Esophagus squamous epithelium (tissue), 5 donors: ENCODE results near the gene ADAMTS13. TPM values are rescaled to one million over a fixed set of nuclear protein-coding genes. Genes with fewer than 3 reads are reported as not detected.
A peak's percentile ranks its signal among the peaks of the same experiment; 100 is the strongest.

Experiments used
- DNase-seq: peaks from one replicate; lab custom pipeline; 2025; lab: John Stamatoyannopoulos, UW
- H3K27ac ChIP-seq, 4 donors: fragments of 200-600 bp; sonication (generic); one replicate each; pipeline ENCODE4 v1.5.1; 2016 to 2019; ENCODE audit warnings: mild to moderate bottlenecking in 1 of 4
- H3K27me3 ChIP-seq, 4 donors: fragments of 200-600 bp; sonication (generic); 1 replicate in 3 of 4; 2 replicates in 1 of 4; pipeline versions ENCODE4 v1.5.1 to v1.6.0; 2017 to 2021; ENCODE audit warnings: antibody characterized with exemption in 1 of 4
- H3K36me3 ChIP-seq, 3 donors: fragments of 200-600 bp; sonication (generic); one replicate each; pipeline ENCODE4 v1.5.1; 2016 to 2019
- H3K4me1 ChIP-seq, 3 donors: fragments of 200-600 bp; sonication (generic); one replicate each; pipeline ENCODE4 v1.5.1; 2017 to 2019
- H3K4me3 ChIP-seq, 4 donors: fragments of 200-600 bp; sonication (generic); 1 replicate in 3 of 4; 2 replicates in 1 of 4; pipeline ENCODE4 v1.5.1; 2016 to 2019; ENCODE audit warnings: mild to moderate bottlenecking in 2 of 4, moderate library complexity in 1 of 4
- H3K9me3 ChIP-seq, 3 donors: fragments of 200-600 bp; sonication (generic); one replicate each; pipeline ENCODE4 v1.5.1; 2016 to 2019
- CTCF ChIP-seq, 6 experiments: fragments of 450-650 bp in 4 of 6; fragments of 200-600 bp in 2 of 6; sonication (generic) in 2 of 6; IDR thresholded peaks; one replicate each; pipeline ENCODE4 v1.5.1; 2016 to 2019; ENCODE audit warnings: antibody characterized with exemption in 6 of 6, mild to moderate bottlenecking in 4 of 6, moderate library complexity in 4 of 6
- POLR2A ChIP-seq, 4 donors: fragments of 450-650 bp; IDR thresholded peaks; one replicate each; pipeline ENCODE4 v1.6.1; 2017; ENCODE audit warnings: antibody characterized with exemption in 4 of 4, mild to moderate bottlenecking in 4 of 4, moderate library complexity in 3 of 4
- WGBS, 2 donors: methylation state at CpG; one replicate each; pipeline ENCODE4 v1.1.5; 2018; 5-methylcytosine and 5-hydroxymethylcytosine counted together
- intact Hi-C: fragments of 100-400 bp; cut with DNase I; formaldehyde crosslinking; loops from one replicate; pipeline ENCODE4 v1.15.0; 2022
- total RNA-seq, 4 donors: library from RNA; depleted of rRNA; stranded (reverse); fragments of >200 nt; gene quantifications; one replicate each; pipeline ENCODE4 v1.1.0, GENCODE V29; 2016
- donor health status: DM: yes; HTN: yes; CAD: no.

Gene ADAMTS13
- total RNA-seq, 4 donors from 2014 or later = 0.21 to 2.5 (median 0.33) TPM

GRCh38 chr9:133429214-133429613 lies 7.0 kb downstream of the ADAMTS13 start:
- H3K9me3 ChIP-seq = no peaks in the 10 kb centered on the region
- TF ChIP-seq CTCF (IDR thresholded peaks at IDR 0.05) (no peak), POLR2A (IDR thresholded peaks at IDR 0.05) (no peak)
- H3K27ac ChIP-seq = no peak overlapping the region
- intact Hi-C loops = no loop called here
- 3 to 6% methylated on average over 7 to 12 of the region's 18 CpGs for WGBS, 2 donors
- H3K36me3 ChIP-seq = no peaks in the 10 kb centered on the region
- peaks cover 0 to 23% (median 9%) of the 10 kb centered on the region in 3 donors for H3K4me1 ChIP-seq
- DNase-seq = no peak
- peak overlapping the region in 3 of 4 donors; percentile 28 to 66 (median 47) for H3K4me3 ChIP-seq
- H3K27me3 ChIP-seq = peaks cover 0 to 54% (median 2%) of the 10 kb centered on the region in 4 donors

GRCh38 chr9:133429641-133430161 lies 7.5 kb downstream of the ADAMTS13 start:
- peaks cover 0 to 23% (median 9%) of the 10 kb centered on the region in 3 donors for H3K4me1 ChIP-seq
- no peaks in the 10 kb centered on the region for H3K9me3 ChIP-seq
- peaks cover 0 to 49% (median 2%) of the 10 kb centered on the region in 4 donors for H3K27me3 ChIP-seq
- intact Hi-C loops = no loop called here
- no peak overlapping the region for H3K27ac ChIP-seq
- WGBS, 2 donors = 42 to 53% methylated on average over 6 to 12 of the region's 49 CpGs
- peak in 3 of 6 experiments; percentile 11 to 16 (median 14) for TF ChIP-seq CTCF (IDR thresholded peaks at IDR 0.05)
- TF ChIP-seq POLR2A (IDR thresholded peaks at IDR 0.05) = no peak
- no peak overlapping the region for H3K4me3 ChIP-seq
- no peak for DNase-seq
- H3K36me3 ChIP-seq = no peaks in the 10 kb centered on the region

DNA sequence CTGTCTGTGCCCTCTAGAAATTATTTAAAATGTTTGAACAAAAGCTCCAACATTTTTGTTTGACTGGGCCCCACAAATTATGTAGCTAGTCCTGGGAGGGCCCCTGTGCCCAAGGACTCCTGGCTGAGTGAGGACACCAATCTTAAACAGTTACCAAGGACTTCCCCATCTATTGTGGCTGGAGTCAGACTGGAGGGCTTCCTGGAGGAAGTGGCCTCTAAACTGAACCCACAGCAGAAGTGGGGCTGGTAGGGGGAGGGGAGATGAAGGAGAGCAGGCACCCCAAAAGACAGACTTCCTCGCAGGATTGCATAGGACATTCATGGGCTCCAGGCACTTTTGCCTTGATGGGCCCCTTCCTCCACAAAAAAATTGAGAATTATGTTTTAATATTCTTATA lies 8.1 kb downstream of the ADAMTS13 start:
- intact Hi-C loops = no loop called here
- 88 to 90% methylated on average over 1 of the region's 1 CpG for WGBS, 2 donors
- H3K4me3 ChIP-seq = no peak overlapping the region

DNA sequence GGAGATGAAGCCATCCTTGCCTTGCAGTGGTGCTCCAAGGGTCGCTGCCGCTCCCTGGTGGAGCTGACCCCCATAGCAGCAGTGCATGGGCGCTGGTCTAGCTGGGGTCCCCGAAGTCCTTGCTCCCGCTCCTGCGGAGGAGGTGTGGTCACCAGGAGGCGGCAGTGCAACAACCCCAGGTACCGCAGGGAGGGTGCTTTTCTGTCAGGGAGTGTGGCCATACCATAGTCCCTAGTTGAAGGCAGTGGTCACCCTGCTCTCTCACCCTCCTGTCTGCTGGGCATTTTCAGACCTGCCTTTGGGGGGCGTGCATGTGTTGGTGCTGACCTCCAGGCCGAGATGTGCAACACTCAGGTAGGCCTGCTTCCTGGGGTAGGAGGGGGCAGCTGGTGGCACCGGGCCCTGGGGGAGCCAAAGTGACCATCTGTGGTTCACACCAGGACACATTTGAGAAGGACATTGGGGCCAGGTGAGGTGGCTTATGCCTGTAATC lies 11.2 kb downstream of the ADAMTS13 start:
- peaks cover 0 to 15% (median 4%) of the 10 kb centered on the region in 3 donors for H3K4me1 ChIP-seq
- no peaks in the 10 kb centered on the region for H3K9me3 ChIP-seq
- no peak overlapping the region for H3K4me3 ChIP-seq
- no peak for TF ChIP-seq CTCF (IDR thresholded peaks at IDR 0.05)
- no peak for TF ChIP-seq POLR2A (IDR thresholded peaks at IDR 0.05)
- no peaks in the 10 kb centered on the region for H3K36me3 ChIP-seq
- peaks cover 0 to 16% (median 0%) of the 10 kb centered on the region in 4 donors for H3K27me3 ChIP-seq
- H3K27ac ChIP-seq = no peak overlapping the region
- 90% methylated on average over 2 of the region's 11 CpGs; no CpG with 5 or more reads in 1 of the 2 donors for WGBS, 2 donors
- DNase-seq = no peak
- intact Hi-C loops = no loop called here

More for the DNA sequence above, 8.1 kb downstream of the ADAMTS13 start:
- H3K36me3 ChIP-seq = no peaks in the 10 kb centered on the region
- TF ChIP-seq CTCF (IDR thresholded peaks at IDR 0.05) = no peak
- no peak for TF ChIP-seq POLR2A (IDR thresholded peaks at IDR 0.05)
- H3K27me3 ChIP-seq = peaks cover 0 to 46% (median 2%) of the 10 kb centered on the region in 4 donors
- no peak overlapping the region for H3K27ac ChIP-seq
- DNase-seq = no peak
- H3K4me1 ChIP-seq = peaks cover 0 to 23% (median 9%) of the 10 kb centered on the region in 3 donors
- no peaks in the 10 kb centered on the region for H3K9me3 ChIP-seq

DNA sequence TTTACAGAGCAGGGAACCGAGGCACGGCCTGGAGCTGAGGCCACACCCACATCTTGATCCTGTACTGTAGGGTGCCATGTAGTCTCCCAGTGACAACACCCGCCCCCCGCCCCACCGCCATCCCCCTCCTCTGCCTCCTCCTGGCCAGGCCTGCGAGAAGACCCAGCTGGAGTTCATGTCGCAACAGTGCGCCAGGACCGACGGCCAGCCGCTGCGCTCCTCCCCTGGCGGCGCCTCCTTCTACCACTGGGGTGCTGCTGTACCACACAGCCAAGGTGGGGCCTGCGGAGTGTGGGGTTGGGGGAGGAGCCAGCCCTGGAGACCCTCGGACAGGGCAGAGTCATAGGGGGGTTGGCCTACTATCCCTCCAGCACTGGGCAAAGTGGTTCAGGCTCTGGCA lies 14.5 kb downstream of the ADAMTS13 start:
- no peak for DNase-seq
- no peaks in the 10 kb centered on the region for H3K4me1 ChIP-seq
- no peaks in the 10 kb centered on the region for H3K36me3 ChIP-seq
- 59% methylated on average over 5 of the region's 16 CpGs; no CpG with 5 or more reads in 1 of the 2 donors for WGBS, 2 donors
- H3K27me3 ChIP-seq = no peaks in the 10 kb centered on the region
- intact Hi-C loops = no loop called here
- TF ChIP-seq CTCF (IDR thresholded peaks at IDR 0.05) = no peak
- no peak for TF ChIP-seq POLR2A (IDR thresholded peaks at IDR 0.05)
- no peak overlapping the region for H3K27ac ChIP-seq
- no peak overlapping the region for H3K4me3 ChIP-seq
- H3K9me3 ChIP-seq = no peaks in the 10 kb centered on the region
